ENCODE results near the gene TMX2. TPM values are rescaled to one million over a fixed set of nuclear protein-coding genes. Genes with fewer than 3 reads are reported as not detected.

TMX2 gene
- total RNA-seq, 1 donor from 2014 or later = 51.5 TPM

DNA sequence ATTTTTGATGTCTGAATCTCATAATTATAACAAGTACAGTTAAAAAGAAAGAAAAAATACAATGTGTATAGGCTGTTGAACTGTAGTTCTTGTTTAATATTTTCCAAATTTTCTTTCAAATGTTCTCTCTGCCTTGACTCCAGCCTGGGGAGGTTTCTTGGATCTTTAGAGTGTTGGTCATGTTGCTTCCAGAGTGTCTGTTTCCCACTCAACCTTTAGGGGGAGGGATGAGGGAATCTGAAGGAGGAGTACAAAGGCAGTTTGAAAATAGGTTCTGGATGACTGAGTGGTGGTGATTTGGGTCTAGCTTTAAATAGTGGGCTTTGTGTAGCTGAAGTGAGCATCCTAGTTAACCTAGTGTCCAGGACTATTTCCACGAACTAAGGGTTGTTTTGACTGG, 51.2 kb downstream of the TMX2 start:
- DNase-seq (ENCODE audit: extremely low read depth, low read depth, low spot score) = no peak

DNA sequence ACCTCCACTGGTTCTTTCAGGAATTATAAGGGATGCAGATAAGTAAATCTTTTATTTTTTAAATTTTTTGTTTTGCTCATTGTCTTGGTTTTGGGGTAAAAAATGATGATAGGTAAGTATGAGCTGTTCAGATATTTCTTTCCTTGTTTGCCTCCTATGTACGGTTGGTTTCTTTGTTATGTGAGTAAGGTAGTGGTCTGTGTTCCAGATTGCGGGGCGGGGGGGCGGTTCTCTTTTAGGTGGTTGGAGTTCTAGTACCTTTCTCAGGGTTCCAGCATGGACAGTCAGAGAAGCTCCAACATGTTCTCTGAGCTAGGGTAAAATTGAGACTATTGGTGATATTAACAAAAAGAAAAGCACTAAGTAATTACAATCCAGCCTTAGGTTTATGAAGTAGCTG, 51.6 kb downstream of the TMX2 start:
- no peak for DNase-seq (ENCODE audit: extremely low read depth, low read depth, low spot score)

GRCh38 chr11:57764566-57764965, 52.2 kb downstream of the TMX2 start:
- no peak for DNase-seq (ENCODE audit: extremely low read depth, low read depth, low spot score)

DNA sequence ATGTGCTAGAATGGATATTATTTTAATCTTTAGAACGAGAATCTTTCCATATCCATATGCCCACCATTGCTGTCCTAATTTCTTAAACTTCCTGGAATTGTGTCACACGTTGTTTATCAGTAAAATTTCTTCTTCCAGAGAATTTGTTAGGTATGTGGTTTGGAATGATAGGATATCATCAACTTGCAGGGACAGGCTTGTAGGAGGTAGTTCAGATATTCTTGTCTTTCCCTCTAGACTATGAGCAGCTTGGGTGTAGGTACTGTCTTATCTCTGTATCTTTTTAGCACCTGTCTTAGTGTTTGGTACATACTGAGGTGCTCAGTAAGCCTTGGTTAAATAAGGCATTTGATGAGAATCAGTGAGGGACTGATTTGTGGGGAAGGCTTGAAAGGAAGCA, 52.6 kb downstream of the TMX2 start:
- no peak for DNase-seq (ENCODE audit: extremely low read depth, low read depth, low spot score)

GRCh38 chr11:57770793-57771192, 58.4 kb downstream of the TMX2 start:
- DNase-seq (ENCODE audit: extremely low read depth, low read depth, low spot score) = no peak

- DNase-seq (ENCODE audit: extremely low read depth, low read depth, low spot score) = no peak
Observed at GRCh38 chr11:57771365-57771764, 59.0 kb downstream of the TMX2 start.

GRCh38 chr11:57772562-57772961, 60.2 kb downstream of the TMX2 start:
- no peak for DNase-seq (ENCODE audit: extremely low read depth, low read depth, low spot score)

DNA sequence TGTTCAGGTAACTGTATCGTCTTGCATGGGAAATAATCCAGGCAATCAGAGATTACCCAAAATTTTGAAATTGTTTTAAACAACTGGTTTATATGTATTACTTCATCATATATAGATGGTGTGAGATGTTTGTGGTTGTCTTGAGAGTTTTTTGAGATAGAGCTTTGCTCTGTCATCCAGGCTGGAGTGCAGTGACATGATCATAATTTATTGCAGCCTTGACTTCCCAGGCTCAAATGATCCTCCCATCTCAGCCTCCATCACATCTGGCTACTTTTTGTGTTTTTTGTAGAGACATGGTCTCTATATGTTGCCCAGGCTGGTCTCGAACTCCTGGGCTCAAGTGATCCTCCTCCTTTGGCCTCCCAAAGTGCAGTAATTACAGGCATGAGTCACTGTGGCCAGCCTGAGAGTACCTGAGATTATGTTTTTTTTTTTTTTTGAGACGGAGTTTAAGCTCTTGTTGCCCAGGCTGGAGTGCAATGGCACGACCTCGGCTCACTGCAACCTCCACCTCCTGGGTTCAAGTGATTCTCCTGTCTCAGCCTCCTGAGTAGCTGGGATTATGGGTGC, 60.7 kb downstream of the TMX2 start:
- no peak for DNase-seq (ENCODE audit: extremely low read depth, low read depth, low spot score)

DNA sequence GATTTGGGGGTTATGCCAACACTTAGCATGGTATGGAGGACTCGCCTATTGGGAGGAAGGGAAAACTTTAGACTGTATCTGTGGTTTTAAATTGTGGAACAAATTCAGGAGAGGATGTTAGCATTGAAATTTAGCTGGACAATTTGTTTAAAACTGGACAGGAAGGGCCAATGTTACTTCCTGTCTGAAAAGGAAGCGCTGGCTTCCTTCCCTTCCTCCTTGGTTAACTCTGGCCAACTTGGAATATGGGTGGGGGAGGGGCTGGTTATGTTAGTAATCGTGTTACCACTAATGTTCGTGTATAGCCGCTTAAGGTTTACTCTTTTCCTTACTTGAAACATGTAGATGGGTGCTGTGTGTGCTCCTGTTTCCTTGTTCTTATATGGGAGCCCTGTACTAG, 63.1 kb downstream of the TMX2 start:
- DNase-seq (ENCODE audit: extremely low read depth, low read depth, low spot score) = no peak

DNA sequence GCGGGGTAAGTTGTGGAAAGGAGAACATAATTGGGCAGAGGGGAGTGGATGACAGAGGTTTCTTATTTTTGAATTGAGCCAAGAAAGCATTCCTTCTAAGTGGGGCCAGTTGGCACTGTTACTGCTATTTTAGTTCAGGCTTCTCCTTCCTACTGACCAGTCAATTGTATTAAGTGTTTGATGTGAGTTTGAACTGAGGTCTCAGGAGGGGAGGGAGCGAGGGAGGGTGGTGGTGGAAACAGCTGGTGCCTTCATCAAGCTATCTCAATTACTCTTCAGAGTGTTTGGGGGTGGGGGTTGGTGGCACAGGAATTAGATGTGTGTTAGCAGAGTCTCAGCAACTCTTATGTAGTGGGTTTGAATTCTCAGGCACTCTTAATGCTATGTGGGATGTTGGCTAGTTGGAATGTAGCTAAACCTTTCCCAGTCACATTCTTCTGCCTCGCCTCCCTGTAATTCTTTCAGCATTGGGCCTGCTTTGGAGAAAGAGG, 63.7 kb downstream of the TMX2 start:
- DNase-seq (ENCODE audit: extremely low read depth, low read depth, low spot score) = no peak

- no peak for DNase-seq (ENCODE audit: extremely low read depth, low read depth, low spot score)
Observed at GRCh38 chr11:57776577-57777210, 64.3 kb downstream of the TMX2 start.

- DNase-seq (ENCODE audit: extremely low read depth, low read depth, low spot score) = no peak
Observed at GRCh38 chr11:57777969-57778317, 65.5 kb downstream of the TMX2 start.

DNA sequence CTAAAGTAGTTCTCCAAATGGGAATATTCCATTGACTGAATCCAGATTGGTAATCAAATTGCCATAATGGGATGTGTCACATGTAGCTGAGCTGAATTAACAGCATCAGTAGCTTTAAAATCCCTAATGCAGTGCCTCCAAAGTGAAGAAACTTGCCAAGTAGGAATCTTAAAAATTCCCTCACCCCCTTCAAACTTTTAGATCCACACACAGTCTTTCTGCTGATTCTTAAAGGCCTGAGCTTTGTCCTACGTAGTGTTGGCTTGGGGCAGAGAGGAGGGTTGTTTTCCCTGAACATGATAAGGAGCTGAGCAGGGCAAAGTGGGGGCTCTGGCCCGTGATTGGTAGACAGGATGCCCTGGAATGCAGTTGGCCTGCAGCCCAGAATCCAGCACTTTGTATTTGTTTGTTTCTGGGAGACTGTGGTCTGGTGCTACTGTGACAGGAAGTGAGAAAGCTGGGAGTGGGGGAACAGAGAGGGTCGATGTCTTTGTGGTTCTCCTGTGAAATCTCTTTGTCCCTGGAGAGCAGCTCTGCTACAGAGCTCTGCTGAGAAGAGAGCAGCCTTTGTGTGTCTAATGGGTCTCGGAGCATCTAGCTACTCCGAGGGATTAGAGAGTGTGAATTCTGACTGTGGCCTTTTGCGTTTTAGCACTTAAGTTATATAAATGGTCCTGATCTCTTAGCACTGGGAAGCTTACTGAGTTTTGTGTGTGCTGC, 66.1 kb downstream of the TMX2 start:
- DNase-seq (ENCODE audit: extremely low read depth, low read depth, low spot score) = peak; percentile 99

DNA sequence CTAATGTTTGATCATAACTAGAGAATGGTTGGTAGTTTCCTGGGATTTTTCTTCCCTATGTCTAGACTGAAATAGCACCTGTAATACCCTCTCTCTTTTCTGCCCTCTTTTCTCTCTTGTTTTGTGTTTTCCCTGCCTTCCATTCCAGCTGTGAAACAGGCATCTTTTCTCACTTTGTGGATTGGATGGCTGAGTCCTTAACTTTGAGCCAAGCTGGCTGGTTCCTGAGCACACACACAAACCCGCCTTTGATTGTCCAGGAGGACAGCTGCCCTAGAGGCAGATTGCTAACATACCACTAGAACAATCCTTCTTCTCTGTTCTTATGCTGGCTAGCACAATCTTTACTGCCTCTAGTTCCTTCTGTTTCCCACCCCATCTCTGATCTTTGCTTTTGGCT, 66.9 kb downstream of the TMX2 start:
- no peak for DNase-seq (ENCODE audit: extremely low read depth, low read depth, low spot score)

- DNase-seq (ENCODE audit: extremely low read depth, low read depth, low spot score) = no peak
Observed at GRCh38 chr11:57781529-57781943, 69.1 kb downstream of the TMX2 start.

DNA sequence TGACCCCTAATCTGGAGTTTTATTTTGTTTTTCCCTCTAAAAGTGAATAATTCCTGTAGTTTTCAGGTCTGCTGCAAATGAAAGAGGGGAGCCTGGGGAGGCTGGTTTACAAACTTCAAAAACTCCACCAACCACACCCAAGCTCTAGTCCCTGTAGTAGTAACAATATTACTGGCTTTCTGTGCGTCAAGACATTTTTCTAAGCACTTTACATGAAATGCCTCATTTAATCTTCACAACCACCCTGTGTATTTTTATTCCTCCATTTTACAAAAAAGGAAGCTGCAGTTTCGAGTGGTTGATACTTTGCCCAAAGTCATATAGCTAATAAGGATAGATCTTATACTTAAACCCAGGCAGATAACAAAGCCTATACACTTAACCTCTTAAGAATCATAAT, 72.7 kb downstream of the TMX2 start:
- DNase-seq (ENCODE audit: extremely low read depth, low read depth, low spot score) = no peak

- no peak for DNase-seq (ENCODE audit: extremely low read depth, low read depth, low spot score)
Observed at GRCh38 chr11:57786436-57786835, 74.0 kb downstream of the TMX2 start.

GRCh38 chr11:57787006-57787604, 74.7 kb downstream of the TMX2 start:
- DNase-seq (ENCODE audit: extremely low read depth, low read depth, low spot score) = no peak

DNA sequence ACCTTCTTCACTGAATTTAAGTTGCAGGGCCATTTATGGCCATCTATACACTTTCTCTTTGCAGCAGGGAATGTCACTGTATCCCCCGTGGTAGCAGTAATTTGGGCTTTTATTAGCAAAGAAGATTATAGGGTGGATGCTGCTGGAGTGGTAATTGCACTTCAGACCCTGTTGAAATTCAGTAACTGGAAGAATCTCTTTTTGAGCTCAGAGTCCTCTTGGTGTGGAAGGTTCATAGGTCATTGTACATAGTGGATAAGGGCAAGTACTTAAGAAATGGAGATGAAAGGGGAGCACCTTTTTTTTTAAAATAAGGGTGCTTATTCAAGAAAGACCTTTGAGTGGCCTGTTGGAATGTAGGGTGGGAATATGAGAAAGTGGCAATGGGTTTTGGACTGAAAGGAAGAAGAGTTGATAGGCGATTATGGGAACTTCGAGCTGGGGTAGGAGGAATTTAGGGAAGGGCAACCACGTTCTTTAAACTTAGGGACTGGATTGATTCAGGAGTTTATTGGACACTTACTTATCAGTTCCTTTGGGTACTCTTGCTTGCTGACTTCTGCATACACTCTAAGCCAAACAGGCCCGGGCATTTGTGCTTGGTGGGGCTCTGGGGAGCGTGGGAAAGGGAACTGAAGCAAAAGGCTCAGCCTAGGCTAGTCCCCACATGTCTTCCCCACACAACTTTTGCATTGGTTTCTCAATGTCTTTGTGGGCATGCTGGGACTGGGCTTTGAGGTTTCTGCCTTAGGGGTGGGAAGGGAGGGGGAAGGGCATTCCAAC, 75.7 kb downstream of the TMX2 start:
- no peak for DNase-seq (ENCODE audit: extremely low read depth, low read depth, low spot score)

GRCh38 chr11:57788703-57789088, 76.3 kb downstream of the TMX2 start:
- DNase-seq (ENCODE audit: extremely low read depth, low read depth, low spot score) = no peak
